IMR-90 (cell line): ENCODE results near the gene ZNF318. TPM values are rescaled to one million over a fixed set of nuclear protein-coding genes. Genes with fewer than 3 reads are reported as not detected.

Experiments used
- ATAC-seq: fragments of 200-7000 bp; cut with Tn5 transposase; 2 replicates; pipeline ENCODE4 v1.9.1; 2020; ENCODE audit warnings: low read depth, mild to moderate bottlenecking, moderate library complexity
- BruUV-seq: library from RNA; stranded (reverse); fragments of 400-500 nt; replicated peaks from 2 replicates; lab custom pipeline; 2021; lab: Mats Ljungman, UMichigan
- CTCF ChIA-PET: fragments of 300-600 bp; formaldehyde crosslinking; extraction: SDS; loops from one replicate; lab custom pipeline; 2021; ENCODE audit warnings: antibody characterized with exemption; lab: Yijun Ruan, JAX
- POLR2A ChIA-PET: fragments of 300-600 bp; sonication (Branson Sonifier 250); formaldehyde crosslinking; loops from one replicate; lab custom pipeline; 2022; ENCODE audit warnings: antibody characterized with exemption; ENCODE audit not compliant: unreplicated experiment; lab: Charles Lee
- DNase-seq: peaks from one replicate; pipeline ENCODE4 v3.0.0; 2013
- H2AFZ ChIP-seq: replicated peaks from 2 replicates; pipeline ENCODE3; 2013; ENCODE audit warnings: low read length, mild to moderate bottlenecking; ENCODE audit not compliant: poor library complexity
- H2AK5ac ChIP-seq: 2 replicates; pipeline ENCODE4 v1.6.1; 2013; ENCODE audit warnings: low read depth, low read length, inconsistent platforms
- H2AK9ac ChIP-seq: replicated peaks from 2 replicates; pipeline ENCODE3; 2013; ENCODE audit warnings: mild to moderate bottlenecking, low read depth, low read length, moderate library complexity; ENCODE audit not compliant: poor library complexity
- H2BK120ac ChIP-seq: 2 replicates; pipeline ENCODE4 v1.6.1; 2013; ENCODE audit warnings: low read depth, low read length, inconsistent platforms
- H2BK15ac ChIP-seq: 3 replicates; pipeline ENCODE4 v1.6.1; 2013; ENCODE audit warnings: low read depth, low read length, inconsistent platforms
- H2BK20ac ChIP-seq: 2 replicates; pipeline ENCODE4 v1.6.1; 2013; ENCODE audit warnings: low read depth, mild to moderate bottlenecking, inconsistent platforms, low read length, moderate library complexity
- H2BK5ac ChIP-seq: 2 replicates; pipeline ENCODE4 v1.6.1; 2013; ENCODE audit warnings: mild to moderate bottlenecking, low read depth, low read length, inconsistent platforms; ENCODE audit not compliant: poor library complexity, severe bottlenecking
- H3K14ac ChIP-seq: replicated peaks from 2 replicates; pipeline ENCODE4 v1.6.1; 2013; ENCODE audit warnings: low read depth, low read length, inconsistent platforms
- H3K18ac ChIP-seq: 2 replicates; pipeline ENCODE4 v1.6.1; 2013; ENCODE audit warnings: low read depth, low read length, control low read depth
- H3K23ac ChIP-seq: 2 replicates; pipeline ENCODE4 v1.6.1; 2013; ENCODE audit warnings: low read depth, low read length, inconsistent platforms
- H3K27ac ChIP-seq: 2 replicates; pipeline ENCODE4 v1.5.1; 2013; ENCODE audit warnings: mild to moderate bottlenecking, control low read depth, low read length; ENCODE audit not compliant: insufficient read depth
- H3K27me3 ChIP-seq: 2 replicates; pipeline ENCODE4 v1.6.1; 2013; ENCODE audit warnings: low read length; ENCODE audit not compliant: control insufficient read depth, insufficient read depth
- H3K36me3 ChIP-seq: 2 replicates; pipeline ENCODE4 v1.6.1; 2013; ENCODE audit warnings: low read length, mixed read lengths; ENCODE audit not compliant: control insufficient read depth, insufficient read depth
- H3K4ac ChIP-seq: 2 replicates; pipeline ENCODE4 v1.6.1; 2013; ENCODE audit warnings: low read depth, low read length, inconsistent platforms
- H3K4me1 ChIP-seq: 2 replicates; pipeline ENCODE4 v1.6.1; 2013; ENCODE audit warnings: low read length, mixed read lengths; ENCODE audit not compliant: control insufficient read depth, insufficient read depth
- H3K4me2 ChIP-seq: 2 replicates; pipeline ENCODE4 v1.6.1; 2013; ENCODE audit warnings: low read depth, mild to moderate bottlenecking, control low read depth, low read length, moderate library complexity
- H3K4me3 ChIP-seq: 2 replicates; pipeline ENCODE4 v1.5.1; 2013; ENCODE audit warnings: low read depth, mild to moderate bottlenecking, control low read depth, low read length, moderate library complexity; ENCODE audit not compliant: insufficient read depth
- H3K56ac ChIP-seq: 2 replicates; pipeline ENCODE4 v1.6.1; 2013; ENCODE audit warnings: low read length, inconsistent platforms; ENCODE audit not compliant: insufficient read depth; ENCODE audit errors: extremely low read depth
- H3K79me1 ChIP-seq, 2 experiments: 2 replicates each; pipeline ENCODE4 v1.6.1; 2013; ENCODE audit warnings: low read length in 2 of 2, inconsistent platforms in 1 of 2, low read depth in 1 of 2
- H3K9ac ChIP-seq: 2 replicates; pipeline ENCODE4 v1.6.1; 2013; ENCODE audit warnings: low read depth, low read length, control low read depth
- H3K9me1 ChIP-seq: 2 replicates; pipeline ENCODE4 v1.6.1; 2013; ENCODE audit warnings: low read length, inconsistent platforms; ENCODE audit not compliant: insufficient read depth
- H3K9me3 ChIP-seq: 2 replicates; pipeline ENCODE4 v1.6.1; 2013; ENCODE audit warnings: low read length; ENCODE audit not compliant: control insufficient read depth, insufficient read depth
- H4K20me1 ChIP-seq: 2 replicates; pipeline ENCODE4 v1.6.1; 2013; ENCODE audit warnings: low read length, inconsistent platforms; ENCODE audit not compliant: insufficient read depth
- H4K5ac ChIP-seq: 2 replicates; pipeline ENCODE4 v1.6.1; 2013; ENCODE audit warnings: mild to moderate bottlenecking, low read depth, low read length, control low read depth
- H4K8ac ChIP-seq, 2 experiments: 2 replicates each; pipeline ENCODE4 v1.6.1; 2013; ENCODE audit warnings: low read depth in 2 of 2, low read length in 2 of 2, control low read depth in 1 of 2, inconsistent platforms in 1 of 2
- H4K91ac ChIP-seq: 2 replicates; pipeline ENCODE4 v1.6.1; 2013; ENCODE audit warnings: low read depth, low read length, inconsistent platforms; ENCODE audit not compliant: insufficient read depth
- CEBPB ChIP-seq: IDR thresholded peaks from 2 replicates; pipeline ENCODE4 v1.6.1; 2012; ENCODE audit warnings: low read depth, low read length, improper control_type of control experiment
- RCOR1 ChIP-seq: IDR thresholded peaks from 2 replicates; pipeline ENCODE4 v1.6.1; 2012; ENCODE audit warnings: mild to moderate bottlenecking, low read length, improper control_type of control experiment; ENCODE audit not compliant: insufficient replicate concordance
- WGBS, 2 experiments: methylation state at CpG; one replicate each; pipeline versions ENCODE4 v1.1.5 to v1.1.7; 2013; ENCODE audit warnings: missing lambda C conversion rate in 2 of 2; ENCODE audit not compliant: insufficient read length in 1 of 2; ENCODE audit errors: extremely low coverage in 2 of 2; 5-methylcytosine and 5-hydroxymethylcytosine counted together
- dilution Hi-C: fragments of 300-500 bp; cut with HindIII; formaldehyde crosslinking; loops from one replicate; pipeline ENCODE4 v1.14.3; 2018; ENCODE audit warnings: low sequenced_read_pairs; ENCODE audit not compliant: unreplicated experiment
- in situ Hi-C: fragments of 300-500 bp; cut with MboI; formaldehyde crosslinking; loops from 3 replicates; pipeline ENCODE4 v1.14.3; 2019; ENCODE audit warnings: low sequenced_read_pairs, inconsistent platforms, mixed read lengths
- intact Hi-C: fragments of 100-400 bp; cut with micrococcal nuclease; formaldehyde crosslinking; loops from 2 replicates; pipeline ENCODE4 v1.10.0; 2022
- polyA plus RNA-seq, 3 experiments: library from polyadenylated mRNA; depleted of rRNA; stranded (reverse); fragments of >200 nt; gene quantifications; 2 replicates each; pipeline ENCODE4 v1.2.3, GENCODE V29; 2012; ENCODE audit warnings: low replicate concordance in 1 of 3
- total RNA-seq: library from RNA; depleted of rRNA; stranded (reverse); fragments of >200 nt; gene quantifications from 2 replicates; pipeline ENCODE4 v1.2.3, GENCODE V29; 2012

The ZNF318 gene
- total and polyA plus RNA-seq, 2 of the 4 experiments (the other 2 are of a cell fraction): 5.7 to 6.6 TPM

GRCh38 chr6:43396408-43397149 is 27.1 kb upstream of the ZNF318 start:
- H3K36me3 ChIP-seq: no peaks in the 10 kb centered on the region
- H3K9ac ChIP-seq: no peak overlapping the region
- no peak overlapping the region for H2AK9ac ChIP-seq
- H3K79me1 ChIP-seq: no peaks in the 10 kb centered on the region
- intact Hi-C loops: no loop called here
- TF ChIP-seq CEBPB (0 out of 2 replicates have a peak, but pooled peaks have one; percentile 27), RCOR1 (no peak)
- H3K27me3 ChIP-seq: peaks cover 28% of the 10 kb centered on the region
- H3K4me2 ChIP-seq: no peak overlapping the region
- no peak overlapping the region for H2AK5ac ChIP-seq
- H4K5ac ChIP-seq: no peak overlapping the region
- H3K14ac ChIP-seq: no peak overlapping the region
- no peak overlapping the region for H3K18ac ChIP-seq
- no peak overlapping the region for H3K56ac ChIP-seq
- 53% methylated on average over 3 of the region's 6 CpGs; no CpG with 5 or more reads in 1 of the 2 experiments for WGBS, 2 experiments
- ATAC-seq (no peak), DNase-seq (no peak)
- no peak overlapping the region for H4K8ac ChIP-seq
- no peak overlapping the region for H2BK120ac ChIP-seq
- no peaks in the 10 kb centered on the region for H3K9me1 ChIP-seq
- dilution Hi-C loops: no loop called here
- H2BK15ac ChIP-seq: no peak overlapping the region
- H2BK20ac ChIP-seq: no peak overlapping the region
- no peak overlapping the region for H4K91ac ChIP-seq
- BruUV-seq: no TSS peak
- H2AFZ ChIP-seq: no peak overlapping the region
- H3K9me3 ChIP-seq: no peaks in the 10 kb centered on the region
- H3K4me3 ChIP-seq: no peak overlapping the region
- no peak overlapping the region for H3K27ac ChIP-seq
- in situ Hi-C loops: no loop called here
- POLR2A ChIA-PET: no interaction called here
- no peak overlapping the region for H2BK5ac ChIP-seq
- CTCF ChIA-PET: no interaction called here
- H3K4ac ChIP-seq: no peak overlapping the region
- H4K20me1 ChIP-seq: no peaks in the 10 kb centered on the region
- no peaks in the 10 kb centered on the region for H3K4me1 ChIP-seq
- no peak overlapping the region for H3K23ac ChIP-seq
